NCI-H2029 (cell line): ENCODE data around the gene FOXK1.
"Not testable (repeated sequence)": the region's sequence is repeated elsewhere in the genome, so short reads cannot be mapped to it uniquely, and the experiment has no call there.

ENCODE experiments used
- DNase-seq: peaks from one replicate; lab custom pipeline; 2025; lab: John Stamatoyannopoulos, UW

FOXK1 gene

GRCh38 chr7:4667776-4668509 is 14.2 kb upstream of the FOXK1 start:
- DNase-seq = no peak

GRCh38 chr7:4668510-4668847 is 13.6 kb upstream of the FOXK1 start:
- DNase-seq = no peak

GRCh38 chr7:4670791-4671190 is 11.3 kb upstream of the FOXK1 start:
- no peak for DNase-seq

GRCh38 chr7:4675771-4676367 is 6.2 kb upstream of the FOXK1 start:
- no peak for DNase-seq

GRCh38 chr7:4677518-4677917 is 4.6 kb upstream of the FOXK1 start:
- not testable (repeated sequence) for DNase-seq

- no peak for DNase-seq
These were observed 760 bp upstream of the FOXK1 start for GRCh38 chr7:4681218-4681851.

- DNase-seq = no peak
These were observed 537 bp downstream of the FOXK1 start for GRCh38 chr7:4682621-4683042.

GRCh38 chr7:4683043-4683883 is 1.2 kb downstream of the FOXK1 start:
- no peak for DNase-seq

GRCh38 chr7:4683884-4684565 is 1.9 kb downstream of the FOXK1 start:
- peak; percentile 13 for DNase-seq

- DNase-seq = no peak
These were observed 2.8 kb downstream of the FOXK1 start for GRCh38 chr7:4684846-4685245.

GRCh38 chr7:4685676-4686075 is 3.6 kb downstream of the FOXK1 start:
- DNase-seq = not testable (repeated sequence)

GRCh38 chr7:4687956-4688355 is 5.9 kb downstream of the FOXK1 start:
- no peak for DNase-seq

- no peak for DNase-seq
These were observed 7.1 kb downstream of the FOXK1 start for GRCh38 chr7:4689151-4689550.

GRCh38 chr7:4689668-4690067 is 7.6 kb downstream of the FOXK1 start:
- no peak for DNase-seq

- DNase-seq = no peak
These were observed 9.1 kb downstream of the FOXK1 start for GRCh38 chr7:4690953-4691856.

- no peak for DNase-seq
These were observed 10.0 kb downstream of the FOXK1 start for GRCh38 chr7:4692055-4692454.

GRCh38 chr7:4692622-4693021 is 10.5 kb downstream of the FOXK1 start:
- not testable (repeated sequence) for DNase-seq

- no peak for DNase-seq
These were observed 11.1 kb downstream of the FOXK1 start for GRCh38 chr7:4693152-4693551.

GRCh38 chr7:4693749-4694148 is 11.7 kb downstream of the FOXK1 start:
- DNase-seq = no peak

GRCh38 chr7:4694305-4694704 is 12.2 kb downstream of the FOXK1 start:
- DNase-seq = no peak

- no peak for DNase-seq
These were observed 16.7 kb downstream of the FOXK1 start for GRCh38 chr7:4698707-4699275.
